ENCODE results near the gene STARD3. TPM values are rescaled to one million over a fixed set of nuclear protein-coding genes. Genes with fewer than 3 reads are reported as not detected.

Gene STARD3
- total and polyA plus RNA-seq, 2 of the 13 experiments (the other 11 are each of a cell fraction or from before 2014, with no cell fraction given), result 34.6 to 100 TPM

- 4% methylated on average over 22 of the region's 33 CpGs for WGBS (ENCODE audit: low lambda C conversion rate)
- FAIRE-seq (no peak), DNase-seq (ENCODE audit: low spot score) (no peak), ATAC-seq (no peak)
- CTCF ChIA-PET (ENCODE audit: low intra/inter-chr PET ratio, low total read pairs), result no interaction called here
- Histone ChIP-seq H3K27ac (ENCODE audit: extremely low read length, insufficient read depth, low read length) (no peak overlapping the region), H3K9ac (ENCODE audit: insufficient read depth, low read depth, low read length) (no peak overlapping the region), H3K4me2 (ENCODE audit: low read depth, low read length) (peak overlapping the region; percentile 92), H3K9me3 (ENCODE audit: low read length) (no peaks in the 10 kb centered on the region), H3K27me3 (ENCODE audit: control insufficient read depth in 1 of 2, insufficient read depth in 2 of 2, low read length in 2 of 2) (peaks cover 8 to 55% of the 10 kb centered on the region in 2 experiments), H3K36me3 (replicated peaks in 1 of 2; ENCODE audit: control insufficient read depth in 1 of 2, insufficient read depth in 2 of 2, low read length in 2 of 2) (no peaks in the 10 kb centered on the region), H2AFZ (ENCODE audit: low read length) (no peak overlapping the region), H3K79me2 (ENCODE audit: insufficient read depth, low read length) (no peaks in the 10 kb centered on the region), H3K4me1 (ENCODE audit: insufficient read depth, low read length) (peaks cover 29% of the 10 kb centered on the region), H4K20me1 (ENCODE audit: insufficient read depth, low read length) (no peaks in the 10 kb centered on the region), H3K4me3 (replicated peaks in 1 of 3; ENCODE audit: insufficient read depth in 1 of 3, low read depth in 2 of 3, low read length in 3 of 3) (peak overlapping the region; percentile 57 to 70 (median 65))
- intact Hi-C loops (cut with micrococcal nuclease; ENCODE audit: unreplicated experiment) (no loop called here), in situ Hi-C loops (cut with HindIII; ENCODE audit: extremely low pct_ligation_motif_present, low pct_unique_long_range_greater_than_20kb) (no loop called here)
- POLR2A ChIA-PET, result interaction anchor here (1.1 to 1.7 kb wide), 5 partner anchors 19 to 287 kb away, joined by 3 to 5 read pairs (median 5); no protein-coding TSS in a partner anchor
- TF ChIP-seq TARDBP (CRISPR knock-in tag; IDR thresholded peaks at IDR 0.05) (no peak), ZNF614 (CRISPR knock-in tag; IDR thresholded peaks at IDR 0.05; ENCODE audit: borderline replicate concordance) (no peak), FOSL1 (CRISPR knock-in tag; IDR thresholded peaks at IDR 0.05; ENCODE audit: borderline replicate concordance) (no peak), RFX1 (IDR thresholded peaks at IDR 0.05) (no peak), TFDP1 (CRISPR knock-in tag; IDR thresholded peaks at IDR 0.05; ENCODE audit: borderline replicate concordance) (no peak), TBX3 (IDR thresholded peaks at IDR 0.05; ENCODE audit: borderline replicate concordance) (peak; percentile 43; the same call in 1 of the 2 replicates), MED13 (CRISPR knock-in tag; IDR thresholded peaks at IDR 0.05) (no peak), ZNF777 (CRISPR knock-in tag; IDR thresholded peaks at IDR 0.05) (0 out of 2 replicates have a peak, but pooled peaks have one; percentile 3), ZNF598 (CRISPR knock-in tag; IDR thresholded peaks at IDR 0.05; ENCODE audit: borderline replicate concordance) (no peak), ZNF430 (CRISPR knock-in tag; IDR thresholded peaks at IDR 0.05) (0 out of 2 replicates have a peak, but pooled peaks have one; percentile 30), HNRNPL (IDR thresholded peaks at IDR 0.05; ENCODE audit: low read depth, low read length) (peak; percentile 11; the same call in 1 of the 2 replicates)
- TF ChIP-seq, protein P1, sequence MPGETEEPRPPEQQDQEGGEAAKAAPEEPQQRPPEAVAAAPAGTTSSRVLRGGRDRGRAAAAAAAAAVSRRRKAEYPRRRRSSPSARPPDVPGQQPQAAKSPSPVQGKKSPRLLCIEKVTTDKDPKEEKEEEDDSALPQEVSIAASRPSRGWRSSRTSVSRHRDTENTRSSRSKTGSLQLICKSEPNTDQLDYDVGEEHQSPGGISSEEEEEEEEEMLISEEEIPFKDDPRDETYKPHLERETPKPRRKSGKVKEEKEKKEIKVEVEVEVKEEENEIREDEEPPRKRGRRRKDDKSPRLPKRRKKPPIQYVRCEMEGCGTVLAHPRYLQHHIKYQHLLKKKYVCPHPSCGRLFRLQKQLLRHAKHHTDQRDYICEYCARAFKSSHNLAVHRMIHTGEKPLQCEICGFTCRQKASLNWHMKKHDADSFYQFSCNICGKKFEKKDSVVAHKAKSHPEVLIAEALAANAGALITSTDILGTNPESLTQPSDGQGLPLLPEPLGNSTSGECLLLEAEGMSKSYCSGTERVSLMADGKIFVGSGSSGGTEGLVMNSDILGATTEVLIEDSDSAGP (CRISPR knock-in tag; IDR thresholded peaks at IDR 0.05; ENCODE audit: borderline replicate concordance), result peak; percentile 99
- TF ChIP-seq, protein P2, sequence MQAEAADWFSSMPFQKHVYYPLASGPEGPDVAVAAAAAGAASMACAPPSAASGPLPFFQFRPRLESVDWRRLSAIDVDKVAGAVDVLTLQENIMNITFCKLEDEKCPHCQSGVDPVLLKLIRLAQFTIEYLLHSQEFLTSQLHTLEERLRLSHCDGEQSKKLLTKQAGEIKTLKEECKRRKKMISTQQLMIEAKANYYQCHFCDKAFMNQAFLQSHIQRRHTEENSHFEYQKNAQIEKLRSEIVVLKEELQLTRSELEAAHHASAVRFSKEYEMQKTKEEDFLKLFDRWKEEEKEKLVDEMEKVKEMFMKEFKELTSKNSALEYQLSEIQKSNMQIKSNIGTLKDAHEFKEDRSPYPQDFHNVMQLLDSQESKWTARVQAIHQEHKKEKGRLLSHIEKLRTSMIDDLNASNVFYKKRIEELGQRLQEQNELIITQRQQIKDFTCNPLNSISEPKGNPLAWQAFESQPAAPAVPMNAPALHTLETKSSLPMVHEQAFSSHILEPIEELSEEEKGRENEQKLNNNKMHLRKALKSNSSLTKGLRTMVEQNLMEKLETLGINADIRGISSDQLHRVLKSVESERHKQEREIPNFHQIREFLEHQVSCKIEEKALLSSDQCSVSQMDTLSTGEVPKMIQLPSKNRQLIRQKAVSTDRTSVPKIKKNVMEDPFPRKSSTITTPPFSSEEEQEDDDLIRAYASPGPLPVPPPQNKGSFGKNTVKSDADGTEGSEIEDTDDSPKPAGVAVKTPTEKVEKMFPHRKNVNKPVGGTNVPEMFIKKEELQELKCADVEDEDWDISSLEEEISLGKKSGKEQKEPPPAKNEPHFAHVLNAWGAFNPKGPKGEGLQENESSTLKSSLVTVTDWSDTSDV (CRISPR knock-in tag; IDR thresholded peaks at IDR 0.05), result no peak
- no TSS peak for BruUV-seq (replicated peaks)
Observed at GRCh38 chr17:39618246-39618913, 18.6 kb upstream of the STARD3 start.

Measured in HepG2 (cell line).